H1 (cell line): ENCODE results near the gene ASTN2. TPM values are rescaled to one million over a fixed set of nuclear protein-coding genes. Genes with fewer than 3 reads are reported as not detected.

Source experiments
- CTCF ChIA-PET: fragments of 300-600 bp; sonication (Branson Sonifier 250); formaldehyde crosslinking; loops from one replicate; lab custom pipeline; 2021; ENCODE audit not compliant: partially characterized antibody; lab: Charles Lee
- POLR2A ChIA-PET: fragments of 300-600 bp; sonication (Branson Sonifier 250); formaldehyde crosslinking; loops from one replicate; lab custom pipeline; 2021; ENCODE audit warnings: inconsistent platforms; ENCODE audit not compliant: partially characterized antibody; lab: Charles Lee
- DNase-seq, 2 experiments: peaks; one replicate each; pipeline versions ENCODE4 v3.0.0 to v3.0.0-alpha.2; 2010 to 2022; ENCODE audit warnings: low spot score in 2 of 2, low read depth in 1 of 2, mixed read lengths in 1 of 2
- FAIRE-seq: peaks from 2 replicates; lab custom pipeline; 2011; peaks lifted over from hg19 to GRCh38; lab: Jason Lieb, UNC
- H2AFZ ChIP-seq: 2 replicates; pipeline ENCODE4 v1.8.1; 2012; ENCODE audit warnings: low read length, inconsistent platforms
- H2AK5ac ChIP-seq: 2 replicates; pipeline ENCODE4 v1.6.1; 2013; ENCODE audit warnings: low read depth, low read length
- H2BK120ac ChIP-seq: replicated peaks from 2 replicates; pipeline ENCODE3; 2013; ENCODE audit warnings: low read depth, low read length, inconsistent platforms
- H2BK12ac ChIP-seq: 2 replicates; pipeline ENCODE4 v1.6.1; 2013; ENCODE audit warnings: low read depth, low read length
- H2BK15ac ChIP-seq: 2 replicates; pipeline ENCODE4 v1.6.1; 2013; ENCODE audit warnings: low read length
- H2BK20ac ChIP-seq: 2 replicates; pipeline ENCODE4 v1.6.1; 2013; ENCODE audit warnings: low read length
- H2BK5ac ChIP-seq: 2 replicates; pipeline ENCODE4 v1.6.1; 2013; ENCODE audit warnings: low read depth, low read length
- H3K14ac ChIP-seq: 2 replicates; pipeline ENCODE4 v1.6.1; 2013; ENCODE audit warnings: inconsistent platforms; ENCODE audit not compliant: insufficient read length
- H3K18ac ChIP-seq: 2 replicates; pipeline ENCODE4 v1.6.1; 2013; ENCODE audit warnings: low read length; ENCODE audit errors: extremely low read depth
- H3K23ac ChIP-seq: 2 replicates; pipeline ENCODE4 v1.6.1; 2013; ENCODE audit warnings: inconsistent platforms; ENCODE audit not compliant: insufficient read length
- H3K23me2 ChIP-seq: 2 replicates; pipeline ENCODE4 v1.6.1; 2013; ENCODE audit warnings: low read depth, low read length
- H3K27ac ChIP-seq: 2 replicates; pipeline ENCODE4 v1.6.1; 2011; ENCODE audit warnings: low read depth, low read length, inconsistent platforms
- H3K27me3 ChIP-seq, 4 experiments: replicated peaks in 1 of 4; 1 replicate in 1 of 4; 2 replicates in 3 of 4; pipeline versions ENCODE4 v1.6.1 to v1.8.1; 2011 to 2013; ENCODE audit warnings: low read length in 3 of 4, mild to moderate bottlenecking in 3 of 4, inconsistent platforms in 2 of 4, mixed read lengths in 2 of 4, moderate library complexity in 1 of 4; ENCODE audit not compliant: control insufficient read depth in 3 of 4, insufficient read depth in 3 of 4; ENCODE audit errors: extremely low read depth in 1 of 4
- H3K36me3 ChIP-seq, 4 experiments: 2 replicates each; pipeline versions ENCODE4 v1.6.1 to v1.8.1; 2011 to 2013; ENCODE audit warnings: mild to moderate bottlenecking in 4 of 4, low read length in 3 of 4, moderate library complexity in 2 of 4, control low read depth in 1 of 4, inconsistent platforms in 1 of 4; ENCODE audit not compliant: insufficient read depth in 4 of 4, control insufficient read depth in 2 of 4
- H3K4ac ChIP-seq: replicated peaks from 2 replicates; pipeline ENCODE3; 2013; ENCODE audit warnings: low read length, low read depth, mixed read lengths, inconsistent platforms; ENCODE audit not compliant: insufficient read length
- H3K4me1 ChIP-seq, 4 experiments: replicated peaks in 1 of 4; 1 replicate in 1 of 4; 2 replicates in 3 of 4; pipeline versions ENCODE4 v1.6.1 to v1.8.1; 2011 to 2013; ENCODE audit warnings: low read length in 3 of 4, inconsistent platforms in 2 of 4, mixed read lengths in 1 of 4; ENCODE audit not compliant: insufficient read depth in 4 of 4, control insufficient read depth in 3 of 4
- H3K4me2 ChIP-seq, 2 experiments: 2 replicates each; pipeline versions ENCODE4 v1.6.1 to v1.8.1; 2011 to 2013; ENCODE audit warnings: low read depth in 2 of 2, low read length in 2 of 2, control low read depth in 1 of 2, inconsistent platforms in 1 of 2, mild to moderate bottlenecking in 1 of 2; ENCODE audit not compliant: insufficient read depth in 1 of 2
- H3K4me3 ChIP-seq, 4 experiments: fragments of 200-600, 300-600 bp in 1 of 4; sonication (generic), shearing (Covaris generic), sonication (Bioruptor Twin) in 1 of 4; 2 replicates each; pipeline versions ENCODE4 v1.5.1 to v1.8.1; 2011 to 2016; ENCODE audit warnings: low read length in 4 of 4, low read depth in 3 of 4, control low read depth in 2 of 4, inconsistent platforms in 2 of 4, mild to moderate bottlenecking in 2 of 4, mixed read lengths in 1 of 4, moderate library complexity in 1 of 4; ENCODE audit not compliant: insufficient read depth in 2 of 4; ENCODE audit errors: extremely low read depth in 1 of 4
- H3K56ac ChIP-seq: replicated peaks from 2 replicates; pipeline ENCODE3; 2013; ENCODE audit warnings: low read depth, mild to moderate bottlenecking, mixed read lengths, low read length, inconsistent platforms; ENCODE audit not compliant: insufficient read length
- H3K79me1 ChIP-seq: 2 replicates; pipeline ENCODE4 v1.6.1; 2013; ENCODE audit warnings: low read depth, low read length, control low read depth
- H3K79me2 ChIP-seq, 2 experiments: 2 replicates each; pipeline versions ENCODE4 v1.6.1 to v1.8.1; 2012 to 2013; ENCODE audit warnings: low read length in 2 of 2, mild to moderate bottlenecking in 2 of 2, inconsistent platforms in 1 of 2; ENCODE audit not compliant: insufficient read depth in 2 of 2, control insufficient read depth in 1 of 2
- H3K9ac ChIP-seq, 4 experiments: replicated peaks in 1 of 4; 1 replicate in 1 of 4; 2 replicates in 3 of 4; pipeline versions ENCODE4 v1.6.1 to v1.8.1; 2011 to 2013; ENCODE audit warnings: low read depth in 3 of 4, low read length in 3 of 4, control low read depth in 2 of 4, mild to moderate bottlenecking in 2 of 4, moderate library complexity in 2 of 4, inconsistent platforms in 1 of 4; ENCODE audit errors: extremely low read depth in 1 of 4
- H3K9me3 ChIP-seq, 2 experiments: 2 replicates each; pipeline versions ENCODE4 v1.6.1 to v1.8.1; 2012 to 2013; ENCODE audit warnings: mild to moderate bottlenecking in 2 of 2, moderate library complexity in 2 of 2, control low read depth in 1 of 2, inconsistent platforms in 1 of 2, low read depth in 1 of 2, low read length in 1 of 2, mixed read lengths in 1 of 2; ENCODE audit not compliant: insufficient read depth in 2 of 2
- H4K20me1 ChIP-seq, 2 experiments: replicated peaks in 1 of 2; 2 replicates each; pipeline versions ENCODE3 to v1.8.1; 2011 to 2013; ENCODE audit warnings: inconsistent platforms in 2 of 2, low read length in 2 of 2, mild to moderate bottlenecking in 1 of 2; ENCODE audit not compliant: insufficient read depth in 2 of 2, control insufficient read depth in 1 of 2
- H4K5ac ChIP-seq: 2 replicates; pipeline ENCODE4 v1.6.1; 2013; ENCODE audit warnings: low read length, low read depth, mixed read lengths, inconsistent platforms; ENCODE audit not compliant: insufficient read length
- H4K8ac ChIP-seq: 2 replicates; pipeline ENCODE4 v1.8.0; 2013; ENCODE audit warnings: mild to moderate bottlenecking, moderate library complexity, low read length, inconsistent platforms; ENCODE audit not compliant: insufficient read depth; ENCODE audit errors: extremely low read depth
- H4K91ac ChIP-seq: replicated peaks from 2 replicates; pipeline ENCODE3; 2013; ENCODE audit warnings: low read length, mixed read lengths, inconsistent platforms; ENCODE audit not compliant: insufficient read length
- ATF2 ChIP-seq: IDR thresholded peaks from 2 replicates; pipeline ENCODE4 v1.6.1; 2012; ENCODE audit warnings: low read length, inconsistent platforms
- BACH1 ChIP-seq: IDR thresholded peaks from 2 replicates; pipeline ENCODE4 v1.6.1; 2012; ENCODE audit warnings: low read length, improper control_type of control experiment
- E2F6 ChIP-seq: IDR thresholded peaks from 2 replicates; pipeline ENCODE4 v1.6.1; 2012; ENCODE audit warnings: inconsistent platforms
- EZH2 ChIP-seq: fragments of 200-600 bp; sonication (generic); IDR thresholded peaks from 2 replicates; pipeline ENCODE4 v1.7.1; 2012; ENCODE audit warnings: low read depth, mild to moderate bottlenecking, moderate library complexity, low read length, inconsistent platforms; ENCODE audit not compliant: severe bottlenecking
- KDM4A ChIP-seq: IDR thresholded peaks from one replicate; pipeline ENCODE4 v1.7.1; 2012; ENCODE audit warnings: low read depth, mild to moderate bottlenecking, moderate library complexity, low read length, inconsistent platforms; ENCODE audit not compliant: severe bottlenecking
- RFX5 ChIP-seq: IDR thresholded peaks from 2 replicates; pipeline ENCODE4 v1.6.1; 2011; ENCODE audit warnings: low read depth, low read length, improper control_type of control experiment, borderline replicate concordance
- RXRA ChIP-seq: IDR thresholded peaks from 2 replicates; pipeline ENCODE4 v1.6.1; 2011; ENCODE audit warnings: low read depth, mild to moderate bottlenecking, low read length, moderate library complexity; ENCODE audit not compliant: insufficient read depth
- SRF ChIP-seq: IDR thresholded peaks from 2 replicates; pipeline ENCODE4 v1.6.1; 2011; ENCODE audit warnings: mild to moderate bottlenecking, low read depth, low read length, moderate library complexity
- SUZ12 ChIP-seq: fragments of 200-600 bp; sonication (generic); IDR thresholded peaks from 2 replicates; pipeline ENCODE4 v1.6.1; 2012; ENCODE audit warnings: mild to moderate bottlenecking, inconsistent platforms, low read length, moderate library complexity, mixed read lengths
- TAF7 ChIP-seq: optimal IDR thresholded peaks from 2 replicates; pipeline ENCODE3; 2011; ENCODE audit warnings: low read depth, mild to moderate bottlenecking, inconsistent platforms, low read length, moderate library complexity, borderline replicate concordance
- TEAD4 ChIP-seq: IDR thresholded peaks from 2 replicates; pipeline ENCODE4 v1.6.1; 2012; ENCODE audit warnings: low read depth, low read length, inconsistent platforms, mixed read lengths
- USF2 ChIP-seq: IDR thresholded peaks from 2 replicates; pipeline ENCODE4 v1.6.1; 2011; ENCODE audit warnings: low read length, improper control_type of control experiment
- polyA plus RNA-seq, 7 experiments: library from polyadenylated mRNA; depleted of rRNA in 3 of 7; stranded (reverse) in 5 of 7; unstranded in 2 of 7; fragments of >200 nt in 5 of 7; fragments of 200-250 nt in 2 of 7; gene quantifications; 1 replicate in 5 of 7; 2 replicates in 1 of 7; 4 replicates in 1 of 7; pipeline versions ENCODE4 v1.2.1 to v1.2.3, GENCODE V29; 2011 to 2013; ENCODE audit warnings: missing spikeins in 2 of 7, mixed read lengths in 2 of 7
- total RNA-seq: library from RNA; stranded (reverse); fragmentation: NEBNext Ultra II Directional; extraction: Animal tissue kit (Norgen Biotek cat#: 25700); gene quantifications from 2 replicates; pipeline ENCODE4 v1.2.1, GENCODE V29; 2021

The ASTN2 gene
- total and polyA plus RNA-seq, 2 of the 8 experiments (the other 6 are each of a cell fraction or from before 2014, with no cell fraction given), result 8.2 to 13.7 TPM

- Histone ChIP-seq H2BK120ac (no peak overlapping the region), H3K14ac (no peak overlapping the region), H2AFZ (no peak overlapping the region), H3K4me3 (no peak overlapping the region), H3K36me3 (no peaks in the 10 kb centered on the region), H3K23me2 (no peaks in the 10 kb centered on the region), H2BK5ac (no peak overlapping the region), H3K4me2 (no peak overlapping the region), H3K27me3 (no peaks in the 10 kb centered on the region), H3K23ac (no peak overlapping the region), H3K4me1 (no peaks in the 10 kb centered on the region), H3K79me1 (no peaks in the 10 kb centered on the region), H4K91ac (no peak overlapping the region), H2BK15ac (no peak overlapping the region), H3K27ac (no peak overlapping the region), H3K18ac (no peak overlapping the region), H3K9ac (no peak overlapping the region), H2BK20ac (no peak overlapping the region), H3K9me3 (no peaks in the 10 kb centered on the region), H3K56ac (no peak overlapping the region), H4K8ac (no peak overlapping the region), H4K5ac (no peak overlapping the region), H4K20me1 (no peaks in the 10 kb centered on the region), H3K79me2 (no peaks in the 10 kb centered on the region), H2AK5ac (no peak overlapping the region), H3K4ac (no peak overlapping the region), H2BK12ac (no peak overlapping the region)
- ChIA-PET CTCF (interaction anchor here (0.9 to 2.3 kb wide), 3 partner anchors 9 to 26 kb away, joined by 3 to 8 read pairs (median 3); no protein-coding TSS in a partner anchor), POLR2A (no interaction called here)
- FAIRE-seq (no peak), DNase-seq (no peak)
- TF ChIP-seq BACH1 (no peak), E2F6 (no peak), SRF (no peak), TEAD4 (no peak), RFX5 (no peak), TAF7 (no peak), SUZ12 (no peak), RXRA (no peak), KDM4A (no peak), USF2 (no peak), ATF2 (no peak), EZH2 (no peak)
Measured at GRCh38 chr9:117000834-117001233, 414.0 kb downstream of the ASTN2 start.
